IPS-15b (cell line): ENCODE measurements around the gene SH2D7.

ENCODE experiments used
- H3K27me3 ChIP-seq: one replicate; pipeline ENCODE4 v1.6.1; 2013; ENCODE audit warnings: low read length; ENCODE audit not compliant: control insufficient read depth, insufficient read depth
- H3K36me3 ChIP-seq: one replicate; pipeline ENCODE4 v1.6.1; 2013; ENCODE audit warnings: low read length; ENCODE audit not compliant: control insufficient read depth, insufficient read depth
- H3K4me1 ChIP-seq: one replicate; pipeline ENCODE4 v1.6.1; 2013; ENCODE audit warnings: mild to moderate bottlenecking, low read length; ENCODE audit not compliant: control insufficient read depth, insufficient read depth
- H3K4me3 ChIP-seq: one replicate; pipeline ENCODE4 v1.5.1; 2013; ENCODE audit warnings: low read depth, low read length
- H3K9ac ChIP-seq: one replicate; pipeline ENCODE4 v1.6.1; 2013; ENCODE audit warnings: low read depth, mild to moderate bottlenecking, low read length
- H3K9me3 ChIP-seq: one replicate; pipeline ENCODE4 v1.6.1; 2013; ENCODE audit warnings: mild to moderate bottlenecking, low read length; ENCODE audit not compliant: control insufficient read depth, insufficient read depth

SH2D7 gene

DNA sequence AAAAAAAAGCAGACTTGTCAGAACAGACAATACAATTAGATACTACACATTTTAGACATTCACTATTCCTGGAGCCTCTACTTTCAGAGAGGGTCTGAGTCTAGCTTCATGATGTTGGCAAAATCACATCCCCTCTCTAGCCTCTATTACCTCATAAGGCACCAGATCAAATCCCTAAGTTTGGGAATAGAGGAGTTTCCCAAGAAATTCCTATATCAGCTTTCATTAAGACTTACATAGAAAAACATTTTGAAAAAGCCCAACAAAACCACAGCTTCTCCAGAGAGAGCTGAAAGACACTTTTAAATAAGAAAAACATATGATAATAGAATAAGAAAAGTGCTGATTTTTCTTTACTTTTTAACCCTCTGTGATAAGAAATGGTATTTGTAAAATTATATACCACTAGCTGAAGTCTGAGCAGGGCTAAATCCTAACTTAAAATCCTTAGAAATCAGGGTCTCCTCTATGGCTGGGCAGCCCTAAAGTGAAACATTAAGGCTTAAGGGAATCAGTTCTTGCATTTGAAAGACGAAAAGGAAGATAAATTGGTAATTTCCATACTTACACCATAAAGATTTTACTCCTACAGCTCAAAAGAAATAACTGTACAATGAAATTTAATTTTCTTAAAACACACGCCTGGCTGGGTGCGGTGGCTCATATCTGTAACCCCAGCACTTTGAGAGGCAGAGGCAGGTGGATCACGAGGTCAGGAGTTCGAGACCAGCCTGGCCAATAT, 19.1 kb upstream of the SH2D7 start:
- H3K36me3 ChIP-seq: no peaks in the 10 kb centered on the region
- H3K4me3 ChIP-seq: no peak overlapping the region
- peaks cover 3% of the 10 kb centered on the region for H3K27me3 ChIP-seq
- H3K4me1 ChIP-seq: peaks cover 13% of the 10 kb centered on the region
- no peaks in the 10 kb centered on the region for H3K9me3 ChIP-seq
- H3K9ac ChIP-seq: no peak overlapping the region

DNA sequence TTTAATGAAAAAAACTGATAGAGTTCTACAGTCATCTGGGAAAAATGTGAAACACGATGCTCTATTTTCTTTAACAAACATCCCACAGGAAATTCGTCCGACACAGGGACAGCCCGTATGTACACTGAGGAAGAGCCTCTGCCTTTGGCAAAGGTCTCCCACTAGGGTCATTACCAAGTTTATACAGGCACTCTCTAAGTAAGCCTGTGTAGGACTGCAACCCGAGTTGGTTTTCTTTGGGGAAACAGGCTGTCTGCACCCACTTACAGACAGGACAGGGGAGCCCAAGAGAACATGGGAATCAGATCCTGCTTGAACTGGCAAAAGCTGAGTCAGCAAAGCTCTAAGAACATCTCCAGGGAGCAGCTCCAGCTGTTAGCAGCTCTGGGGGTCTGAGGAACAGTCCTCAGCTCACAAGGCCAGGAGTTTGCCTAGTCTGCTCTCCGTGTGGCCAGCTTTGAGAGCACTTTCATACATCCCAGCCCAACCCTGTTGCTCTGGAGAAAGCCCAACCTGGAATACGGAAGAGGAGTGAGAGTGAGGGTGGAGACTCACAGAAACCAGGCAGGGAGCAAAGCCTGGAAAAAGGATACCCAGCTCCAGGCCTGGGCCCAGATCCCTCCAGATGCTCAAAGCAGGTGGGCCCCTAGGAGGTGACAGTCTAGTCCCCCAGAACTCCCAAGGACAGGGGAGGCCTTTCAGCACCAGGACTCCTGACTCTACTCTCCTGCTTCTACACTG, 16.7 kb upstream of the SH2D7 start:
- Histone ChIP-seq H3K36me3 (no peaks in the 10 kb centered on the region), H3K4me1 (no peaks in the 10 kb centered on the region), H3K9me3 (no peaks in the 10 kb centered on the region), H3K4me3 (peak overlapping the region; percentile 23), H3K27me3 (peaks cover 3% of the 10 kb centered on the region), H3K9ac (no peak overlapping the region)

DNA sequence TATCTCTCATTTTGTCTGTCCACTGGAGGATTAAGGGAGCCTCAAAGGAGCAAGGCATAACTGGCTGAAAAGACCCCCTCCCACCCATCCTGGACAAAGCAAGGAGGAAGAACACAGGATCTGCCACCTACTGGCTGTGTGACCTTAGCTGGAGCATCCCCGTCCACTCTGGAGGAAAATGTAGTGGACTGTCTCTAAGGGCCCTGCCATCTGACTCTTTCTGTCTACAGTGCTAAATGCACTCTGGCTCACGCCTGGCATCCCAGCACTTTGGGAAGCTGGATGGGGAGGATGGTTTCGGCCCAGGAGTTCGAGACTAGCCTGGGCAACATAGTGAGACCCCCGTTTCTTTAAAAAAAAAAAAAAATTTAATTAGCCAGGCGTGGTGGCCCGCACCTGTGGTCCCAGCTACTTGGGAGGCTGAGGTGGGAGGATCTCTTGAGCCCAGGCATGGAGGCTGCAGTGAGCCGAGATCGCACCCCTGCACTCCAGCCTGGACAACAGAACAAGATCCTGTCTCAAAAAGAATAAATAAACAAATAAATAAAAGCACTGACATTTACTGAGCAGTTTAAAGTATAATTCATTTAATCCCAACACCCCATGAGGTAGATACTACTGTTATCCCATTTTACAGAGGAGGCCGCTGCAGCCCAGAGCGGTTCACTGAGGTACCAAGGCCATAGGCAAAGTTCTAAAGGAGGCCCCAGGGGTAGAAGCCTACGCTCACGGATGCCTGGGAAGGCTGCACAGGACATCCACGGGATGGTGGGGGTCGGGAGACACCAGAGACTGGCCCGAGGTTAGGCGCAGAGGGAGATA, 15.9 kb upstream of the SH2D7 start:
- no peak overlapping the region for H3K9ac ChIP-seq
- H3K4me3 ChIP-seq: peak overlapping the region; percentile 84
- peaks cover 3% of the 10 kb centered on the region for H3K27me3 ChIP-seq
- H3K4me1 ChIP-seq: no peaks in the 10 kb centered on the region
- no peaks in the 10 kb centered on the region for H3K9me3 ChIP-seq
- H3K36me3 ChIP-seq: no peaks in the 10 kb centered on the region

DNA sequence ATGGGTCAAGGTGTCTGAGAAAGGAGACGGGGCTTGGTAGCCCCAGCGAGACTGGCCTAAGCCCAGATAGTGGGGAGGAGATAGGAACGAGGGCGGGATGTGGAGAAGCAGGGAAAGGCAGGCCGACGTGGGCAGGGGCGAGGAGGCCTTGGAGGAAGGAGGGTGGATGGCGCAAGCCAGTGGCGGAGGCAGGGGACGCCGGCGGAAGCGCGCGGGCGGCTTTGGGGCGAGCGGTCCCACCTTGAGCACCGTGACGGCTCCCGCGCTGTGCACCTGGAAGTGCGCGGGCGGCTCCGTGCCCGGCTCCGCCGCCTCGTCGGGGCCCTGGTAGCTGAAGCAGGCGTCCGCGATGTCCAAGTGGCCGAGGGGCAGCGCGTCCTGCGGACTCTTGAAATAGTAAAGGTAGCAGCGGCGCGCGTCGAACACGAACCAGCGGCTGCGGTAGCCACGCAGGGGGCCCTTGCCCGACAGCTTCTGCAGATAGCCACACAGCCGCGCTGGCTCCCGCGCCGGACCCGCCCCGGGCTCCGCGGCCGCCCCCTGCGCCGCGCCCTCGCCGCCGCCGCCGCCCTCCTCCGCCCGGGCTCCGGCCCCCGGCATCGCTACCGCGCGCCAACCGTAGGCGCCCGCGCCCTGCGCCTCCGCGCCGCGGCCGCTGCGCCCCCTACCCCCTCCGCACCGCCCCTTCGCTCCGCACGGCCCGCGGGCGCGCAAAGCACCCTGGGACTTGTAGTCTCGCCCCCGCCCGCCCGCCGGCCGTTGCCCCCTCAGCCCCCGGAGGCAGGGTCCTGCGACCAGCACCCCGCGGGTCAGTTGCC, 15.1 kb upstream of the SH2D7 start, which contains the start of gene TBC1D2B:
Gene TBC1D2B (minus strand): TSS at position 659 of the 818 bp plus-strand sequence. CDS start 59 bp downstream, at position 600.
- no peaks in the 10 kb centered on the region for H3K36me3 ChIP-seq
- H3K27me3 ChIP-seq: peaks cover 3% of the 10 kb centered on the region
- peak within 1 kb of the TSS; percentile 84 for H3K4me3 ChIP-seq
- H3K9me3 ChIP-seq: no peaks in the 10 kb centered on the region
- no peaks in the 10 kb centered on the region for H3K4me1 ChIP-seq
- H3K9ac ChIP-seq: peak within 1 kb of the TSS; percentile 54

DNA sequence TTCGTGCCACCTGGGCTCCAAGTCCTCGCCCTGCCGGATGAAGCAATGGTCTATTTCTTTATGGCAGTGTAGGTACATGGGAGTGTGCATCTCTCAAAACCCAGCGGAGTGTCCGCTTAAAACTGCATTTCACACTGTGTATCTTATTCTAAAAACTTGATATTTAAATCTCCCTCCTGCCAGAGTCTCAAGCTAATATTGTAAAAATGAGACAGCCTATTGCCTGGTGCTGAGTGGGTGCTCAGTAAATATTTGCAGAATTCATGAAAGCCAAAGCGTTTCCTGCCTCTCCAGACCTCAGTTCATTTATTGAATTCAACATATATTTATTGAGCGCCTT, 14.5 kb upstream of the SH2D7 start:
- H3K4me3 ChIP-seq: peak overlapping the region; percentile 54
- no peaks in the 10 kb centered on the region for H3K4me1 ChIP-seq
- no peaks in the 10 kb centered on the region for H3K36me3 ChIP-seq
- no peaks in the 10 kb centered on the region for H3K9me3 ChIP-seq
- H3K27me3 ChIP-seq: peaks cover 3% of the 10 kb centered on the region
- H3K9ac ChIP-seq: no peak overlapping the region

DNA sequence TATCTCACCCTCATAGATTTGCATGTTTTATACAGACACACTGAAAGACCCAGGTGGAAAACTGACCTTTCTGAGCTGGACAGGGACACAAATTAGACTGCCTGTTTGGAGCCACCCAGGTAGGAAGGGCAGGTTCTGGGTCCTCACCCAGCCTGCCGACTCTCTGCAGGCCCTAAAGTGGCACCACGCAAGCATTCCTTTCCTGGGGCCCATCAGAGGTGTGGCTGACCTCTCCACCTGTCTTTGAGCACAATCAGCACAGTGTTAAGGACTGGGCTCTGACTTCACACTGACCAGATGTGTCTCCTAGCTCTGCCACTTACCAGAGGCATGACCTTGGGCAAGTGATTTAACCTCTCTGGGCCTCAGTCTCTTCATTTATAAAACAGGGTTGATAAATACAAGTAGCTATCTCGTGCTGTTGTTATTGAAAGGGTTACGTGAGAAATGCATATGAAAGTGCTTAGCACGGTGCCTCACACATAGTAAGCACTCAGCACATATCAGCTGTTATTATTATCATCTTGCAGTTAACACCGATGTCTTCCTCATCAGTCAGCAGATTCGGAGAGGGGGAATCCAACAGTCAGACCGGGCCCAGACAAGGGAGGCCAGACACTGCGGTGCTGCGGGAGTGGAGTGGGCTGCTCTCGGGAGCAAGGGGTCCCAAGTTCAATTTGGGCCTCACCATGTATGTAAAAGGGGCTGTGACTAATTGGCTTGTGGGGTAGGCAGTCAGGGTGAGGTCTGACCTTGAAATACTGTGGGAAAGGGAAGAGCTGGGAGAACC, 12.9 kb upstream of the SH2D7 start:
- Histone ChIP-seq H3K9me3 (no peaks in the 10 kb centered on the region), H3K4me3 (no peak overlapping the region), H3K9ac (no peak overlapping the region), H3K27me3 (peaks cover 3% of the 10 kb centered on the region), H3K36me3 (no peaks in the 10 kb centered on the region), H3K4me1 (no peaks in the 10 kb centered on the region)

DNA sequence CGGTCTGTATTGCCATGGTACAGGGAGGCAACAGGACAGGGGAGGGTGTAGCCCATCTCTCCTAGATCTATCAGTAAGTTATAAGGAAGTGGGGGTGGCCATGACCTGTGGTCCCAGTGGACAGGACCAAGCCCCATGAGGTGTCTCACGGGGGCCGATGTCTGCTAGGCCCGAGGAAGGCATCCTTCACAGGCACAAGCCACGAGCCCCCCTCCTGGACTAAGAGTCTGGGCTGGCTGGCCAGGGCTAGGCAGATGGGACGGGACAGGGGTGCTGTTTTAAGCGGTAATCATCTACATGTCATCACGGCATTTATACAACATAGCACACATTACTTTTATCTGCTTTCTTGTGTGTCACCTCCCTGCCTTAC, 12.3 kb upstream of the SH2D7 start:
- Histone ChIP-seq H3K4me1 (no peaks in the 10 kb centered on the region), H3K4me3 (no peak overlapping the region), H3K9me3 (no peaks in the 10 kb centered on the region), H3K9ac (no peak overlapping the region), H3K27me3 (peaks cover 3% of the 10 kb centered on the region), H3K36me3 (no peaks in the 10 kb centered on the region)

DNA sequence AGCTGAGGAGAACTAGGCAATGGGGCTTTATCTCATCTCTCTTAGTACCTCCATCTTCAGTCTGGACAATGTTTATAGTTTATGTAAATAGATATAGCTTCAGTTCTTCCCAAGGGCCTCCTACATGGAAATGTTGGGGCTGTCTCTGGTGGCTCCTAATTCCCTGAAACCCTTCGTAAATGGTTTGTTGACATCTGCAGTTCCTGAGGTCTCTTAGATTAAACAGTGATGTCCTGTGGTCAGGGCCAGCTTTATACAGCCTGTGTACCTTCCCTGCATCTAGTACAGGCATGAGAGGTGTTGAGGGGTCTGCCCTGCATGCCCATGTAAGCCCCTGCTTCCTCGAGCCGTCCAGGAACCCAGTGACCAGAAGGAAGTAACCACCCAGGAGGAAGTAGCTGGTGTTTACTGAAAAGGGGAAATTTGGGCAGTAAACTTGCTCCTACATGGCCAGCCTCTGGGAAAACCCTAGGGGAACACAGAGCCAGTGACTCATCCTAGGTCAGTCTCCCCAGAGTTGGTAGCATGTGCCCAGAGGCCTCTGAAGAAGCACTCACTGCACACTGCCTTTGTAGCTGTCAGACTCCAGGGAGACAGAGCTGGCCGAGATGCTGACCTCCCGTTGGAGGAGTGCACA, 10.1 kb upstream of the SH2D7 start:
- no peaks in the 10 kb centered on the region for H3K4me1 ChIP-seq
- no peak overlapping the region for H3K4me3 ChIP-seq
- H3K9ac ChIP-seq: no peak overlapping the region
- H3K36me3 ChIP-seq: no peaks in the 10 kb centered on the region
- H3K27me3 ChIP-seq: peaks cover 3% of the 10 kb centered on the region
- no peaks in the 10 kb centered on the region for H3K9me3 ChIP-seq

DNA sequence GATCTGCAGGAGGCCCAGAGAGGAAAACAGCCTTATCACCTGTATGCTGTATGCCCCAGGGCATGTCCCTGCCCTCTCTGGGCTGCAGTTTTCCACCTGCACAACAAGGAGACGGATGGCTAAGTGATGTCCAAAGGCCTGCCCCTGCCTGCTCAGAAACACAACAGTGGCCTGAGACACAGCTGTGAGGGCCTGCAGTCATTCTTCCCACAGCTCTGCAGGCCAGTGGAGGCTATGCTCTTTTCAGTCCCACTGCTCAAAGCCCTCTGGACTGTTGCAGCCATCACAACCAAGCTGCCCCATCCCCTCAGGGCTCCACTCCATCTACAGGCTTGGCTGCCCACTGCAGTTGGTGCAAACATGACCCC, 9.6 kb upstream of the SH2D7 start:
- Histone ChIP-seq H3K9me3 (no peaks in the 10 kb centered on the region), H3K4me3 (no peak overlapping the region), H3K9ac (no peak overlapping the region), H3K27me3 (peaks cover 3% of the 10 kb centered on the region), H3K4me1 (no peaks in the 10 kb centered on the region), H3K36me3 (no peaks in the 10 kb centered on the region)

DNA sequence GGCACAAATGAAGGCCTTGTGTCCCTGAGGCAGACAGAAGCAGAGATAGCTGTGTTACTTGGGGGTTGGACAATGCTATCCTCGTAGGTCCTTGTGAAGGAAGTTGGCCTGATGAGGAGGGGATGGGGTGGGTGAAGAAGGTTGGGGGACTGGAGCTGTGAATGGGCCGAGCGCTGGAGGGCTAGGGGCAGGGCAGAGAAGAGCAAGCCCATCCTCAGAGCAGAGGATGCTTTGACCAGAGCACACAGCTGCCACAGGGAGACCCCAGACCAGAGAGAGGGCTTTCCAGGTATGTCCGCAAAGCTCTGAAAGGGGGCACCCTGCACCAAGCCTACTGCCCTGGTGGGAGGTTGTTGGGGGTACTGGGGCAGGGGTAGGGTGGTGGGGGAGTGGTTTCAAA, 9.2 kb upstream of the SH2D7 start:
- Histone ChIP-seq H3K36me3 (no peaks in the 10 kb centered on the region), H3K4me1 (no peaks in the 10 kb centered on the region), H3K4me3 (no peak overlapping the region), H3K9me3 (no peaks in the 10 kb centered on the region), H3K9ac (no peak overlapping the region), H3K27me3 (no peaks in the 10 kb centered on the region)
